Measurements from ENCODE around the gene SNUPN. TPM values are rescaled to one million over a fixed set of nuclear protein-coding genes. Genes with fewer than 3 reads are reported as not detected.

SNUPN gene
- total RNA-seq, 1 experiment from 2014 or later = 28.0 TPM

- CTCF ChIA-PET = interaction anchor here (0.6 to 2.5 kb wide), 13 partner anchors 10 to 281 kb away, joined by 3 to 13 read pairs (median 3); partner anchors contain the start of genes MAN2C1 and PTPN9
- Mint-ChIP-seq H3K27ac (ENCODE audit: unreplicated experiment) (peak overlapping the region; percentile 27), H3K27me3 (ENCODE audit: unreplicated experiment) (no peaks in the 10 kb centered on the region), H3K4me3 (ENCODE audit: low read depth, unreplicated experiment) (peak overlapping the region; percentile 82), H3K36me3 (ENCODE audit: insufficient read depth, unreplicated experiment) (peaks cover 60% of the 10 kb centered on the region), H3K9me3 (ENCODE audit: low read depth, unreplicated experiment) (no peaks in the 10 kb centered on the region), H3K4me1 (ENCODE audit: low read depth, unreplicated experiment) (peaks cover 66% of the 10 kb centered on the region)
- TSS peak; percentile 69 for BruUV-seq (replicated peaks)
- peak; percentile 37 for DNase-seq
- no peak for TF ChIP-seq CTCF (IDR thresholded peaks at IDR 0.05; ENCODE audit: unreplicated experiment)
- intact Hi-C loops (cut with micrococcal nuclease; ENCODE audit: unreplicated experiment) = loop anchor here (2.0 to 10.0 kb wide), 3 partner anchors 34 to 284 kb away; partner anchors contain the start of gene MAN2C1
These were observed 22.9 kb upstream of the SNUPN start for GRCh38 chr15:75648156-75649000.

- no peaks in the 10 kb centered on the region for H3K27me3 Mint-ChIP-seq (ENCODE audit: unreplicated experiment)
- intact Hi-C loops (cut with micrococcal nuclease; ENCODE audit: unreplicated experiment) = loop anchor here (2.0 to 10.0 kb wide), 3 partner anchors 35 to 283 kb away; partner anchors contain the start of gene MAN2C1
- H3K4me1 Mint-ChIP-seq (ENCODE audit: low read depth, unreplicated experiment) = peaks cover 58% of the 10 kb centered on the region
- peak within 1 kb of the TSS; percentile 82 for H3K4me3 Mint-ChIP-seq (ENCODE audit: low read depth, unreplicated experiment)
- H3K36me3 Mint-ChIP-seq (ENCODE audit: insufficient read depth, unreplicated experiment) = peaks cover 56% of the 10 kb centered on the region
- BruUV-seq (replicated peaks) = no TSS peak
- peak within 1 kb of the TSS; percentile 49 for H3K27ac Mint-ChIP-seq (ENCODE audit: unreplicated experiment)
- CTCF ChIA-PET = interaction anchor here (0.6 to 2.5 kb wide), 14 partner anchors 9 to 280 kb away, joined by 3 to 13 read pairs (median 3); partner anchors contain the start of genes MAN2C1, PTPN9 and SNUPN
- peak; percentile 55 for TF ChIP-seq CTCF (IDR thresholded peaks at IDR 0.05; ENCODE audit: unreplicated experiment)
- DNase-seq = peak; percentile 85
- no peaks in the 10 kb centered on the region for H3K9me3 Mint-ChIP-seq (ENCODE audit: low read depth, unreplicated experiment)
These were observed 22.0 kb upstream of the SNUPN start, which contains the start of gene SNX33 for GRCh38 chr15:75647370-75648155. TSS of gene SNX33 (plus strand) at chr15:75647912. CDS start at chr15:75649103, 1,191 bp downstream.

- Mint-ChIP-seq H3K9me3 (ENCODE audit: low read depth, unreplicated experiment) (no peaks in the 10 kb centered on the region), H3K27ac (ENCODE audit: unreplicated experiment) (peak overlapping the region; percentile 49), H3K4me3 (ENCODE audit: low read depth, unreplicated experiment) (peak overlapping the region; percentile 82), H3K27me3 (ENCODE audit: unreplicated experiment) (no peaks in the 10 kb centered on the region), H3K4me1 (ENCODE audit: low read depth, unreplicated experiment) (peaks cover 56% of the 10 kb centered on the region), H3K36me3 (ENCODE audit: insufficient read depth, unreplicated experiment) (peaks cover 51% of the 10 kb centered on the region)
- intact Hi-C loops (cut with micrococcal nuclease; ENCODE audit: unreplicated experiment) = loop anchor here (10.0 kb wide), 2 partner anchors 142 to 282 kb away; partner anchors contain the start of gene MAN2C1
- TSS peak; percentile 53 for BruUV-seq (replicated peaks)
- no peak for TF ChIP-seq CTCF (IDR thresholded peaks at IDR 0.05; ENCODE audit: unreplicated experiment)
- DNase-seq = no peak
- CTCF ChIA-PET = interaction anchor here (0.6 to 2.5 kb wide), 9 partner anchors 9 to 279 kb away, joined by 3 to 13 read pairs (median 6); partner anchors contain the start of genes MAN2C1, PTPN9 and SNUPN
These were observed 21.4 kb upstream of the SNUPN start for GRCh38 chr15:75646944-75647364.
